ENCODE data around the gene MAP4.
"Not testable (repeated sequence)": the region's sequence is repeated elsewhere in the genome, so short reads cannot be mapped to it uniquely, and the experiment has no call there.

MAP4 gene

GRCh38 chr3:48016301-48016973, at the start of gene MAP4:
TSS of gene MAP4 (minus strand) at chr3:48016416. CDS start at chr3:47998860, 17,556 bp downstream.
- no peak for DNase-seq (ENCODE audit: low spot score)

- DNase-seq (ENCODE audit: low spot score) = no peak
These were observed 48.8 kb upstream of the MAP4 start for GRCh38 chr3:48065035-48065434.

- no peak for DNase-seq (ENCODE audit: low spot score)
These were observed 48.1 kb upstream of the MAP4 start for GRCh38 chr3:48064292-48064829.

GRCh38 chr3:48061586-48061985, 45.4 kb upstream of the MAP4 start:
- not testable (repeated sequence) for DNase-seq (ENCODE audit: low spot score)

GRCh38 chr3:48058091-48058490, 41.9 kb upstream of the MAP4 start:
- DNase-seq (ENCODE audit: low spot score) = no peak

GRCh38 chr3:48057521-48057920, 41.3 kb upstream of the MAP4 start:
- no peak for DNase-seq (ENCODE audit: low spot score)

- DNase-seq (ENCODE audit: low spot score) = no peak
These were observed 31.7 kb upstream of the MAP4 start for GRCh38 chr3:48047841-48048464.

GRCh38 chr3:48042071-48042760, 26.0 kb upstream of the MAP4 start:
- DNase-seq (ENCODE audit: low spot score) = no peak

GRCh38 chr3:48039487-48040190, 23.4 kb upstream of the MAP4 start:
- peak; percentile 46 for DNase-seq (ENCODE audit: low spot score)

GRCh38 chr3:48038971-48039481, 22.8 kb upstream of the MAP4 start:
- DNase-seq (ENCODE audit: low spot score) = no peak

GRCh38 chr3:48034000-48034516, 17.8 kb upstream of the MAP4 start:
- peak; percentile 45 for DNase-seq (ENCODE audit: low spot score)

- DNase-seq (ENCODE audit: low spot score) = no peak
These were observed 14.0 kb upstream of the MAP4 start for GRCh38 chr3:48030188-48030587.

GRCh38 chr3:48026951-48027908, 11.0 kb upstream of the MAP4 start:
- DNase-seq (ENCODE audit: low spot score) = no peak

- no peak for DNase-seq (ENCODE audit: low spot score)
These were observed 9.9 kb upstream of the MAP4 start for GRCh38 chr3:48026098-48026497.

GRCh38 chr3:48024401-48024800, 8.2 kb upstream of the MAP4 start:
- no peak for DNase-seq (ENCODE audit: low spot score)

- DNase-seq (ENCODE audit: low spot score) = no peak
These were observed 7.2 kb upstream of the MAP4 start for GRCh38 chr3:48023377-48023776.

- no peak for DNase-seq (ENCODE audit: low spot score)
These were observed 6.0 kb upstream of the MAP4 start for GRCh38 chr3:48022178-48022577.

- DNase-seq (ENCODE audit: low spot score) = no peak
These were observed 2.6 kb upstream of the MAP4 start for GRCh38 chr3:48018841-48019240.

GRCh38 chr3:48015431-48016180, 610 bp downstream of the MAP4 start:
- DNase-seq (ENCODE audit: low spot score) = no peak

- DNase-seq (ENCODE audit: low spot score) = no peak
These were observed 1.9 kb downstream of the MAP4 start for GRCh38 chr3:48014358-48014757.
